Spleen (tissue), 7 donors: ENCODE results near the gene WDR83.
A peak's percentile ranks its signal among the peaks of the same experiment; 100 is the strongest.

Experiments
- POLR2A ChIP-seq, 3 donors: fragments of 450-650 bp; IDR thresholded peaks; one replicate each; pipeline ENCODE4 v1.5.1; 2017; ENCODE audit warnings: antibody characterized with exemption in 3 of 3, mild to moderate bottlenecking in 1 of 3
- POLR2AphosphoS5 ChIP-seq, 3 donors: sonication (generic); formaldehyde crosslinking; IDR thresholded peaks; one replicate each; pipeline ENCODE4 v1.5.1; 2017; ENCODE audit warnings: antibody characterized with exemption in 3 of 3
- TF ChIP-seq, protein P1 (sequence below), 11 experiments: fragments of 200-600 bp in 7 of 11; fragments of 450-650 bp in 4 of 11; sonication (generic) in 4 of 11; IDR thresholded peaks in 8 of 11; conservative IDR thresholded peaks in 3 of 11; 1 replicate in 7 of 11; 2 replicates in 4 of 11; pipeline versions ENCODE4 v1.4.0 to v1.8.0; 2016 to 2021; ENCODE audit warnings: antibody characterized with exemption in 11 of 11, inconsistent platforms in 4 of 11, mild to moderate bottlenecking in 1 of 11
- donor health status: DM: no; HTN: no; CAD: no; lungs with moderate emphysema.
- donor health status: DM: no; HTN: no; CAD: no.
- donor health status: DM: no; HTN: no; CAD: no.

DNA sequence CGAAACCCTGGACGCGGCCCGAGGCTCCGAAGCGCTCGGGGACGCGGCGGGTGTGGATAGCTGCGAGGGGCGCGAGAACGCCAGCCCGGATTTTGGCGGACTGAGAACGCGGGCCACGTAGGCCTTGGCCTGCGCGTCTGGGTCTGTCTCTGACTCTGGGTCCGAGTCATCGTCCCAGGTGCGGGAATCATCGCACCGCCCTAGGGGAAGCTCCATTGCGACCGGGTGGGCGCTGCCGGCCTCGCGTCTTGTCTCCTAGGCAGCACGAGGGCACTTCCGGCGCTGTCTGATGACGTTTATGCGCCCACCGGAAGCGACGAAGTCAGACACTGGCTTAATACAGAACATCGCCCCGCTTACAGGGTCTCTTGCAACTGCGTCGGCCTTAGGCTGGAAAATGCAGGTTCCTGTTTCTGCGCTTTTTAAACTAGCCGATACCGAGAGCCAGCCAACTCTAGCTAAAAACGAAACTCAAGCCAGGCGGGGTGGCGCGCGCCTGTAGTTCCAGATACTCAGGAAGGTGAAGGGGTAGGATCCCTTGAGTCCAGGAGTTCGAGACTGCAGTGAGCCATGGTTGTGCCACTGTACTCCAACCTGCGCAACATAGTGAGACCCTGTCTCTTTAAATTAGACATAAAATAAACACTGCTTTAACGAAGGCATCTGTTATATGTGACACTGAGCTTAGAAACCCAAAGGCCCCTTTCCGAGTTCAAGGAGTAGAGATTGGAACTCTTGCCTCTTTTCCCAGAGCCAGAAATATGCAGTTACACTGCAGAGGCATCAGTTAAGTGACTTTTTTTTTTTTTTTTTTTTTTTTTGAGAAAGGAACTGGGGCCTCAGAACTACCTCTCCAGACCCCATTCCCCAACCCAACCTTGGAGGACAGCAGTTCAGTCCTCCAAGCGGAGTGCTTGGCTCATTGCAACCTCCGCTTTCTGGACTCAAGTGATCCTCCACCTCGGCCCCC, 30.0 kb downstream of the WDR83 start, which contains the start of gene FBXW9:
- TF ChIP-seq, protein P1, sequence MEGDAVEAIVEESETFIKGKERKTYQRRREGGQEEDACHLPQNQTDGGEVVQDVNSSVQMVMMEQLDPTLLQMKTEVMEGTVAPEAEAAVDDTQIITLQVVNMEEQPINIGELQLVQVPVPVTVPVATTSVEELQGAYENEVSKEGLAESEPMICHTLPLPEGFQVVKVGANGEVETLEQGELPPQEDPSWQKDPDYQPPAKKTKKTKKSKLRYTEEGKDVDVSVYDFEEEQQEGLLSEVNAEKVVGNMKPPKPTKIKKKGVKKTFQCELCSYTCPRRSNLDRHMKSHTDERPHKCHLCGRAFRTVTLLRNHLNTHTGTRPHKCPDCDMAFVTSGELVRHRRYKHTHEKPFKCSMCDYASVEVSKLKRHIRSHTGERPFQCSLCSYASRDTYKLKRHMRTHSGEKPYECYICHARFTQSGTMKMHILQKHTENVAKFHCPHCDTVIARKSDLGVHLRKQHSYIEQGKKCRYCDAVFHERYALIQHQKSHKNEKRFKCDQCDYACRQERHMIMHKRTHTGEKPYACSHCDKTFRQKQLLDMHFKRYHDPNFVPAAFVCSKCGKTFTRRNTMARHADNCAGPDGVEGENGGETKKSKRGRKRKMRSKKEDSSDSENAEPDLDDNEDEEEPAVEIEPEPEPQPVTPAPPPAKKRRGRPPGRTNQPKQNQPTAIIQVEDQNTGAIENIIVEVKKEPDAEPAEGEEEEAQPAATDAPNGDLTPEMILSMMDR (IDR thresholded peaks at IDR 0.05 in 8 of 11, conservative IDR thresholded peaks at IDR 0.05 in 3 of 11) = peak in 1 of 11 experiments; percentile 7
- TF ChIP-seq POLR2A (IDR thresholded peaks at IDR 0.05) (peak in 2 of 3 donors; percentile 2 to 69), POLR2AphosphoS5 (IDR thresholded peaks at IDR 0.05) (peak; percentile 93 to 98 (median 94))
